AML-193 (cell line): Measurements from ENCODE around the gene ZFYVE28.
"Not testable (repeated sequence)": the region's sequence is repeated elsewhere in the genome, so short reads cannot be mapped to it uniquely, and the experiment has no call there.

Experiments used
- DNase-seq, 2 experiments: peaks; one replicate each; lab custom pipeline; 2025; lab: John Stamatoyannopoulos, UW

Gene ZFYVE28

GRCh38 chr4:2286904-2287593 lies 131.4 kb downstream of the ZFYVE28 start:
- DNase-seq, result no peak

- no peak for DNase-seq
Measured at GRCh38 chr4:2285613-2286381, 132.6 kb downstream of the ZFYVE28 start.

- DNase-seq, result no peak
Measured at GRCh38 chr4:2284934-2285612, 133.4 kb downstream of the ZFYVE28 start.

DNA sequence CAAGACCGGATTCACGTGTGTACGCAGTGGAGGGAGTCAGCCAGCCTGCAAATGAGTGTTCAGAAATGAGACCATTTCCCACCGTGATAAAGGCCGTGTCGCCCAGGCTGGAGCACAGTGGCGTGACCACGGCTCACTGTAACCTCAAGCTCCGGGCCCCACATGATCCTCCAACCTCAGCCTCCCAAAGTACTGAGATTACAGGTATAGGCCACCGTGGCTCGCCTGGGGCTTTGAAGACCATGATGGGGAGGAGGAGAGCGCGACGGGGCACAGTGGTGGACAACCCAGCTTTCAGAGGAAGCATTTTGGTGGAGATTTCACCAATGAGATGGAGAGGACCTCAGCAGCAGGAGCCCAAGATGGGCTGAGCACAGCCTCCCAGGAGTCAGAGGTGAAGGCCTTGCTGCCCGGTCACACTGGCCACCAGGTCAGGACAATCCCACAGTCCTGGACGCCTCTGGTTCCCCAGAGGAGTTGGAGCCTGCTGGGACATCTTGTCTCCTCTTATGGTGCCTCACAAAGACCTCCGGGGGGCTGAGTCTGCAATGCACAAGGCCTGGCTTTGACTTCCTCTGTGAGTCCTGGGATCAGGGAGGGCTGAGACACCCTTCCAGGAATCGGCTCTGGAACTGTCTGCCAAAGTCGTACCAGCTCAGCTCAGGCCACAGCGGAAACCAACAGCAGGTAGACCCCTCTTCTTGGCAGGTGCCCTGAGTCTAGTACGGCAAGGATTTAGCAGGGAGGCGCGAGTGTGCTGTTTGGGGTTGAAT lies 134.1 kb downstream of the ZFYVE28 start:
- DNase-seq, result no peak

DNA sequence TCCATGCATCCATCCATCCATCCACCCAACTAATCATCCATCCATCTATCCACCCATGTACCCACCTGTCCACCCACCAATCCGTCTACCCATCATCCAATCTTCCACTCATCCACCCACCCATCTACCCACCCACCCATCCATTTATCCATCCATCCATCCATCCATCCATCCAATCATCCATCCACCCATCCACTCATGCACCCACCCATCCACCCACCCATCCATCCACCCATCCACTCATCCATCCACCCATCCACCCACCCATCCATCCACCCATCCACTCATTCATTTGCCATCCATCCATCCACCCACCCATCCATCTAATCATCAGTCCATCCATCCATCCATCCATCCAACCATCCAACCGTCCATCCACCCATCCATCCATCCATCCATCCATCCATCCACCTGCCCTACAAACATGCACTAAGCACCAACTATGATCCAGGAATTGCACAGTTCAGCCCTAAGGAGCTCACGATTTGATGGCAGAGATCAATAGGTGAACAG lies 135.2 kb downstream of the ZFYVE28 start:
- DNase-seq, result no peak

DNA sequence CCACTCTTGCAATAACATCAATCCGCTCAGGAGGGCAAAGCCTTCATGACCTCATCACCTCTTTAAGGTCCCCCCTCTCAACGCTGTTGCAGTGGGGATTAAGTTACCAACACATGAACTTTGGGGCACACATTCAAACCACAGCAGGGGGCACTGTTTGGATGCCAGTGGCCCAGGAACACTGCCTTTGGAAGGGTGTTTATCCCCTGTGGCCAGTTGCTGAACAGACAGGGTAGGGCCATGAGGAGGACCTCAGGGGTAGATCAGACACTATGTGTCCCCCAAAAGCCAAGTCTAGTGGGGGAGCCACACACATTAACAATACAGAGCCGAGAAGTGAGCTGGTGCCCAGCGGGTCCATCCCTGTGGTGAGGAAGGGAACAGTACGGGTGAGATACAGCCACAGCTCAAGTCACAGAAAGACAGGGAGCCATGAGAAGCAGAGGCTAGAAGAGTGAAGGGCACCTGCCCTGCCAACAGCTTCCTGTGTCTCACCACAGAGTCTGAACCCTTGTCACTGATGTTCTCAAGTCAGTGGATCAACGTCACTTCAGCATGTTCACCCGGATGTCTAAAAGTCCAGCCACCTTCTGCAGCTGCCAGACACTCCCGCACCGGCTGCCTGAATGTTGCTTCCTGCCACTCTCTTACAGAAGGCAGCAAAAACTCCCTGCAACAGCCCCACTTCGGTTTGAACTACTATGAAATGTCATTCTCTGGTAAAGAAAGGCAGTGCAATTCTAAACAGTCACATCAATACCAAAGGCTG lies 136.7 kb downstream of the ZFYVE28 start:
- DNase-seq, result peak in 1 of 2 experiments; percentile 4

DNA sequence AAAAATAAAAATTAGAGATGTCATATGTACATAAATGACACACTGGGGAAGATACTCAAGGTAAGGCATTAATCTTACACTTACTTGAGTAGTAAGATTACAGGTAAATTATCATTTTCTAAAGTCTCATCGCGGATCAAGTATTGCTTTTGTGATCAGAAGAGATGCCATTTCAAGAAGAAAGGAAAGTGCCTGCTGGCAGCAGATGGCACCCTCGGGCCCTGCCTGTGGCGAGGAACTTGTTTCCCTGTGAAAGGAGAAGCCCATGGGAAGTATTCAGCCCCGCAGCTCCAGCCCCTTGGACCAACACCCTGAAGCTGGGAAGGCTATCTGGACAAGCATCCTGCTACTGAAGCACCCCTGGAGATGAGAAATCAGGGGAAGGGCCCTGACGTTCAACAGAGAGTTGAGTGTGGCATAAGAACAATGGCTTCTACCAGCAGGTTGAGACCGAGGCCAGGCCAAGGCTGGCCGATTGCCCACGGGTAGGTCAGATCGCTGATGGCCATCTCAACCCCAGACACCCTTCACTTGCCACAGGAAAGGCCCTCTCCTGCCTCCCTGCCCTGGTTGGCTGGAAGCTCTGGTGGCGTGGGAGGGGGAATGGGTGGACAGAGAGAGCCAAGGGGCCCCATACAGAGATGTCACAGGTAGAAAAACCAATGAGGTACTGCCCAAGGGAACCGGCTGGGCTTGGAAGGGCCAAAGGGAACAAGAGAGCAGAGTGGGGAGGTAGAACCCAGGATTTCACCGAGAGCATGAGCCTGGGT lies 137.7 kb downstream of the ZFYVE28 start:
- no peak for DNase-seq

DNA sequence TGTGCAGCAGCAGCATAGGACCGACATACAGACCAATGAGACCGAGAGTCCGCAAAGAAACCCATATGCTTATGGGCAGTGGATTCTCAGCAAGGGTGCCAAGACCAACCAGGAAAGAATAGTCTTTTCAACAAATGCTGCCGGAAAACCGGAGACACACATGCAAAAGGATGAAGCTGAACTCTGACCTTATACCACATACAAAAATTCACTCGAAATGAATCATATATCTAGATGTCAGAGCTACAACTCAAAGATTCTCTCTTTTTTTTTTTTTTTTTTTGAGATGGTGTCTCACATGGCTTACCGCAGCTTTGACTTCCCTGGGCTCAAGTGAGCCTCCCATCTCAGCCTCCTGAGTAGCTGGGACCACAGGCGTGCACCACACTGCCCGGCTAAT lies 140.5 kb downstream of the ZFYVE28 start:
- no peak for DNase-seq

DNA sequence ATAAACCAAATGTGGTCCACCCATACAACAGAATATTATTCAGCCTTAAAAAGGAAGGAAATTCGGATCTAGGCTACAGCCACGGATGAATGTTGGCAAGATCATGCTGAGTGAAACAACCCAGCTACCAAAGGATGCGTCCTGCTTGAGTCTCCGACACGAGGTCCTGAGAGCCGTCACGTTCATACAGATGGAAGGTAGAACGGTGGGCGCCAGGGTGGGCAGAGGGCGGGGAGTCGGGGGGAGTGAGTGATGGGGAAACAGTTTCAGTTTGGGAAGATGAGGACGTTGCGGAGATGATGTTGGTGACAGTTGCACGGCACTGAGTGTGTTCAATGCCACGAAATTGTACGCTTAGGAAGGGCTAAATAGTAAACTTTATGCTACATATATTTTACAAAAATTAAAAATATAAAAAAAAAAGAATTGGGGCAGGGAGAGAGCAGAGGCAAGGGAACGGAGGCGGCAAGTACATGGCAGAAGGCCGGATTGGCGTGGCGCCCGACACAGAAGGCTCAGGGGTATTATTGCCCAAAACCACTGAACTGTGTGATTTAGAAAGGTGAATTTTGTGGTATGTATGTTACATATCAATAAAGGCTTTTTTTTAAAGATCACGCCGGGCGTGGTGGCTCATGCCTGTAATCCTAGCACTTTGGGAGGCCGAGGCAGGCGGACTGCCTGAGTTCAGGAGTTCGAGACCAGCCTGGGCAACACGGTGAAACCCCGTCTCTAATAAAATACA lies 141.7 kb downstream of the ZFYVE28 start:
- DNase-seq, result no peak

GRCh38 chr4:2275546-2276251 lies 142.7 kb downstream of the ZFYVE28 start:
- no peak for DNase-seq

DNA sequence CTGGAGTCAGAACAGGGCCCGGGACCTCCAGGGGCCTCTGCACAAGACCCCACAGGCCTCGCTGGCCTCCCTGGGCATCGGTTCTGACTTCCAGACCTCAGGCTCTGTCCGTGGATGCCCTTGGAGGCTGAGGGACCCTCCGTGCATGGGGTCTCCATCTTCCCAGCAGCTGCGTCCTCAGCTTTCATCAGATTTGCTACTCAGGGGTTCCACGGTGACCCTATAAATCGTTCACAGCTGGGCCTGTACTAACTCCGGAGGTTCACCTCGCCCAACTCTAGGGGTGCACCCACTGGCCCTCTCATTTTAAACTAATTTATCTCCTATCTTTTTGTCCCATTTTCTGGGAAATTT lies 143.4 kb downstream of the ZFYVE28 start:
- DNase-seq, result not testable (repeated sequence)

- no peak for DNase-seq
Measured at GRCh38 chr4:2274320-2275043, 144.0 kb downstream of the ZFYVE28 start.

- no peak for DNase-seq
Measured at GRCh38 chr4:2273657-2274319, 144.7 kb downstream of the ZFYVE28 start.

- no peak for DNase-seq
Measured at GRCh38 chr4:2273221-2273620, 145.2 kb downstream of the ZFYVE28 start.

DNA sequence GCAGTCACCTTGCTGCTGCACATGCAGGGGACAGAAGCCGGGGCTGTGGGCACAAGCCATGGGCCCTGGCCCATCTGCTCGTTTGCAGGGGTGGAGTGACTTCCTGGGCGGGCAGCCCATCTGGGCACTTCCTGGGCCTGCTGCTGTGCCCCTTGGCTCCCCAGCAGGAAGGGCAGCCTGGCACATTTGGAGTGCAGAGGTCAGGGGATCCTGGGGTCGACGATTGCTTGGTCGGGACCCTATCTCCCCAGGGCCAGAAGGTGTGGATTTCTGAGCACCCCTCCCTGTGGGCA lies 145.7 kb downstream of the ZFYVE28 start:
- no peak for DNase-seq

- DNase-seq, result no peak
Measured at GRCh38 chr4:2272026-2272827, 146.2 kb downstream of the ZFYVE28 start.

GRCh38 chr4:2271279-2272025 lies 147.0 kb downstream of the ZFYVE28 start:
- no peak for DNase-seq
